ENCODE results near the gene ATP8A2. TPM values are rescaled to one million over a fixed set of nuclear protein-coding genes. Genes with fewer than 3 reads are reported as not detected.

The ATP8A2 gene
- total RNA-seq, 2 donors from 2014 or later: 0.23 to 6.1 TPM

DNA sequence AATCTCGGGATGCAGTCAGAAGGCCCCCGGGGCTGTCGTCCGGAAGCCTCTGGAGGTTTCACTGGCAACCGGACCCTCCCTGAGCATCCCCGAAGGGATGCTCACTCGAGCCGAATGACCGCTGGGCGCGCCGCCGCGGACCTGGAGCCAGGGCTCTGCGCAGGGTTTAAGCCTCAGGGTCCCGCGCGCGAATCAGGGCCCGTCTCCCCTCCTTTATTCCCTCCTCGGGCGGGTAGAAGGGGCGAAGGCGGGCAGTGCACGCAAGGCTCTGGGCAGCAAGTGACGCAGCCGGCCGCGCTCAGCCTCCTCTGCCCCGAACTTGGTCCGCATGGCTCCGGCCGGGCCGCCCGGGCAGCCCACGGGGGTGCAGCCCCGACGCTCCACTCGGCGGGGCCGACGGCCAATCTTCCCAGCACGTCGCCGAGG is 679.5 kb downstream of the ATP8A2 start:
- intact Hi-C loops (cut with DNase I): no loop called here
- Histone ChIP-seq H3K9me3 (no peaks in the 10 kb centered on the region), H3K4me3 (peak overlapping the region; percentile 25 to 36), H3K27me3 (replicated peaks; ENCODE audit: insufficient read depth) (peaks cover 9% of the 10 kb centered on the region), H3K36me3 (no peaks in the 10 kb centered on the region), H3K4me1 (replicated peaks) (no peaks in the 10 kb centered on the region), H3K27ac (no peak overlapping the region)
- TF ChIP-seq POLR2A (IDR thresholded peaks at IDR 0.05) (no peak), POLR2AphosphoS5 (IDR thresholded peaks at IDR 0.05) (no peak)
- TF ChIP-seq, protein P1, sequence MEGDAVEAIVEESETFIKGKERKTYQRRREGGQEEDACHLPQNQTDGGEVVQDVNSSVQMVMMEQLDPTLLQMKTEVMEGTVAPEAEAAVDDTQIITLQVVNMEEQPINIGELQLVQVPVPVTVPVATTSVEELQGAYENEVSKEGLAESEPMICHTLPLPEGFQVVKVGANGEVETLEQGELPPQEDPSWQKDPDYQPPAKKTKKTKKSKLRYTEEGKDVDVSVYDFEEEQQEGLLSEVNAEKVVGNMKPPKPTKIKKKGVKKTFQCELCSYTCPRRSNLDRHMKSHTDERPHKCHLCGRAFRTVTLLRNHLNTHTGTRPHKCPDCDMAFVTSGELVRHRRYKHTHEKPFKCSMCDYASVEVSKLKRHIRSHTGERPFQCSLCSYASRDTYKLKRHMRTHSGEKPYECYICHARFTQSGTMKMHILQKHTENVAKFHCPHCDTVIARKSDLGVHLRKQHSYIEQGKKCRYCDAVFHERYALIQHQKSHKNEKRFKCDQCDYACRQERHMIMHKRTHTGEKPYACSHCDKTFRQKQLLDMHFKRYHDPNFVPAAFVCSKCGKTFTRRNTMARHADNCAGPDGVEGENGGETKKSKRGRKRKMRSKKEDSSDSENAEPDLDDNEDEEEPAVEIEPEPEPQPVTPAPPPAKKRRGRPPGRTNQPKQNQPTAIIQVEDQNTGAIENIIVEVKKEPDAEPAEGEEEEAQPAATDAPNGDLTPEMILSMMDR (IDR thresholded peaks at IDR 0.05): no peak
- WGBS: 1% methylated on average over 15 of the region's 45 CpGs
- no peak for DNase-seq (ENCODE audit: low spot score)

DNA sequence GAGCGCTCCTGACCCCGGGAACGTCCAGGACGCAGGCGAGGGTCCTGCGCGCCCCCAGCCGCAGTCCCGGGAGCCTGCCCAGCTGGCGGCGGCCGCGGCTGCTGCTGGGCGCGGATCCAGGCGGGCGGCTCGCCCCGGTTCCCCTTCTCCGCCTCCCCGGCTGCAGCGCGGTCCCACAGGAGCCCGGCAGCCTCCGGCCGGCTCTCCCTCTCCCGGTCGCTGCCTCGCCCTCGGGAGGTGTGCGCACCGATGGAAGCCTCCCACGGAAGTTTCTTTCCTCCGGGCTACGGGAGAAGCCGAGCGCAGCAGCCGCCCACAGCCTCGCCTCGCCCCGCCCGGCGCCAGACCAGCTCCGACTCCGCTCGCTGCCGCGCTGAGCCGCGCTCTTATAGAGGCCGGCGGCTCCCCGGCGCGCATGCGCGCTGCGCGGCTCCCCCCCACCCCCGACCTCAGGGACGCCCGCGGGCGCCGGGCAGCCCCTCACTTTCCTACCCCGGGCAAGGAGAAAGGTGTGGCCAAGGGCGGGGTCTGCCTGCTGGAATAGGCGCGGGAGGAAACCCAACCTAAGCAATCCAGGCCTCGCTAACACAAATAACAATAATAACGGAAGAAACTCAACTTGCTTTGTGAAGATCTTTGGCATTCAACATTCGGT is 680.0 kb downstream of the ATP8A2 start, which contains the start of gene SHISA2:
Gene SHISA2 (minus strand): TSS at position 360 of the 655 bp plus-strand sequence. CDS start 1,041 bp downstream, outside the sequence.
- 3% methylated on average over 41 of the region's 72 CpGs for WGBS
- intact Hi-C loops (cut with DNase I): no loop called here
- H3K27ac ChIP-seq: no peak within 1 kb of the TSS
- H3K36me3 ChIP-seq: no peaks in the 10 kb centered on the region
- no peaks in the 10 kb centered on the region for H3K4me1 ChIP-seq (replicated peaks)
- H3K9me3 ChIP-seq: no peaks in the 10 kb centered on the region
- peak; percentile 16 for DNase-seq (ENCODE audit: low spot score)
- TF ChIP-seq, protein P1 (IDR thresholded peaks at IDR 0.05): no peak
- peak; percentile 46 for TF ChIP-seq POLR2A (IDR thresholded peaks at IDR 0.05)
- peak; percentile 30 for TF ChIP-seq POLR2AphosphoS5 (IDR thresholded peaks at IDR 0.05)
- peaks cover 9% of the 10 kb centered on the region for H3K27me3 ChIP-seq (replicated peaks; ENCODE audit: insufficient read depth)
- peak within 1 kb of the TSS; percentile 25 to 36 for H3K4me3 ChIP-seq

DNA sequence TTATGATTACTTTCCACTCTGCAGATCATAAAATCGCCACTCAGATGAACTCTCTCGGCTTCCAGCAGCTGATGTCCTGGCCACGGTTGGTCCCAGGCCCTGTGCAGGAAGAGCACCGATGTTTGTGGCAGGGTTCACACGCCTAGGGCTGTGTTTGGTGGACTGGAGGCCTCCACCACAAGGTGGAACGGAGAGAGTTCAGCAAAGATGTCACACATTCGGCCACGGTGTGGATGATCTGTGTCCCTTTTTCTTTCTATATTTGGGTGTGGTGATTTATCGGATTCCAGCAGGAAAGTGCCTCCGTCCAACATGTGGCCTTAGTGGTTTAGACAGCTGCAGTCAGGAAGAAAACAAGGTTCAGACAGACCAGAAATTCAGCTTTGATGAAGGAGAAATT is 680.6 kb downstream of the ATP8A2 start:
- Histone ChIP-seq H3K4me3 (peak overlapping the region in 1 of 2 donors; percentile 36), H3K4me1 (replicated peaks) (no peaks in the 10 kb centered on the region), H3K27ac (no peak overlapping the region), H3K36me3 (no peaks in the 10 kb centered on the region), H3K9me3 (no peaks in the 10 kb centered on the region), H3K27me3 (replicated peaks; ENCODE audit: insufficient read depth) (peaks cover 9% of the 10 kb centered on the region)
- TF ChIP-seq POLR2A (IDR thresholded peaks at IDR 0.05): no peak
- no peak for TF ChIP-seq POLR2AphosphoS5 (IDR thresholded peaks at IDR 0.05)
- TF ChIP-seq, protein P1 (IDR thresholded peaks at IDR 0.05): no peak
- no peak for DNase-seq (ENCODE audit: low spot score)
- 75% methylated on average over 10 of the region's 10 CpGs for WGBS
- intact Hi-C loops (cut with DNase I): no loop called here

DNA sequence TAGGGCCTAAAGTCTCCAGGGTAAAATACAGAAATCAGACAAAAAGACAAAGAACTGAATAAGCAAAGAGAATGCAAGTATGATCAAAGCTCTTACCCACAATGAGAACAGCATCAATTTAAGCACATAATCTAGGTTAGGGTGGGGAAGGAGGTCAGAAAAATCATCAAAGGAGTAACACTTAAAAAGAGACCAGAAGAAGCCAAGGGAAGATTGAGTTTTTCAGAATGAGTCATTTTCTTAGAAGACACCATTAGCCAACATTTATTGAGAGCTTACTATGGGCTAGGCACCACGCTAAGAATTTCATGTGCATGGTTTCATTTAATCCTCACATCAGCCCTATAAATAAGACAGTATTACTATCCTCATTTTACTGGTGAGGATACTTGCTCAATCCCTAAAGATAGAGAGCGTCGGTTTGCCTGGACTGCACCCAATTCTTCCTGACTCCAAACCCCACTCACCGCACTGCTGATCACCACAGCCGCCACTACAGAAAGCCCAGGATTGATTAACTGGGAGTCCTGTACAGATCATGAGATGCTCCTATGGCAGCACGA is 681.7 kb downstream of the ATP8A2 start:
- intact Hi-C loops (cut with DNase I): no loop called here
- WGBS: 90% methylated on average over 6 of the region's 6 CpGs

More for the DNA sequence above, 681.7 kb downstream of the ATP8A2 start:
- no peaks in the 10 kb centered on the region for H3K36me3 ChIP-seq
- H3K4me3 ChIP-seq: no peak overlapping the region
- peaks cover 9% of the 10 kb centered on the region for H3K27me3 ChIP-seq (replicated peaks; ENCODE audit: insufficient read depth)
- no peaks in the 10 kb centered on the region for H3K4me1 ChIP-seq (replicated peaks)
- no peaks in the 10 kb centered on the region for H3K9me3 ChIP-seq
- TF ChIP-seq, protein P1 (IDR thresholded peaks at IDR 0.05): no peak
- TF ChIP-seq POLR2A (IDR thresholded peaks at IDR 0.05) (no peak), POLR2AphosphoS5 (IDR thresholded peaks at IDR 0.05) (no peak)
- no peak for DNase-seq (ENCODE audit: low spot score)
- H3K27ac ChIP-seq: no peak overlapping the region
